GM23338 (cell line): ENCODE results near the gene CASP6. TPM values are rescaled to one million over a fixed set of nuclear protein-coding genes. Genes with fewer than 3 reads are reported as not detected.

ENCODE experiments used
- ATAC-seq: fragments of 200-7000 bp; cut with Tn5 transposase; 3 replicates; pipeline ENCODE4 v1.9.1; 2020
- DNase-seq: peaks from one replicate; pipeline ENCODE4 v3.0.0-alpha.2; 2015; ENCODE audit warnings: low spot score
- H2AFZ ChIP-seq: fragments of 200-600 bp; sonication (generic); 2 replicates; pipeline ENCODE4 v1.8.0; 2016; ENCODE audit warnings: antibody characterized with exemption, mild to moderate bottlenecking, moderate library complexity
- H3F3A ChIP-seq: fragments of 200-600 bp; sonication (generic); replicated peaks from 2 replicates; pipeline ENCODE4 v1.8.0; 2017; ENCODE audit warnings: antibody characterized with exemption, mixed run types, low read depth
- H3K27ac ChIP-seq: fragments of 200-600 bp; sonication (generic); 2 replicates; pipeline ENCODE4 v1.6.1; 2016; ENCODE audit warnings: low read depth
- H3K27me3 ChIP-seq: fragments of 200-600 bp; sonication (generic); 2 replicates; pipeline ENCODE4 v1.8.0; 2016; ENCODE audit warnings: mild to moderate bottlenecking, mixed run types, moderate library complexity; ENCODE audit not compliant: insufficient read depth
- H3K36me3 ChIP-seq: fragments of 200-600 bp; sonication (generic); 2 replicates; pipeline ENCODE4 v1.8.0; 2016; ENCODE audit warnings: mild to moderate bottlenecking; ENCODE audit not compliant: insufficient read depth
- H3K4me1 ChIP-seq: fragments of 200-600 bp; sonication (generic); 2 replicates; pipeline ENCODE4 v1.8.0; 2016; ENCODE audit warnings: mild to moderate bottlenecking, moderate library complexity; ENCODE audit not compliant: insufficient read depth
- H3K4me2 ChIP-seq: fragments of 200-600 bp; sonication (generic); 2 replicates; pipeline ENCODE4 v1.7.1; 2017; ENCODE audit warnings: mixed run types
- H3K4me3 ChIP-seq: fragments of 200-600 bp; sonication (generic); 2 replicates; pipeline ENCODE4 v1.6.1; 2016; ENCODE audit warnings: mixed run types
- H3K79me2 ChIP-seq: fragments of 200-600 bp; sonication (generic); replicated peaks from 2 replicates; pipeline ENCODE4 v1.8.0; 2017; ENCODE audit warnings: mild to moderate bottlenecking; ENCODE audit not compliant: insufficient read depth
- H3K9me2 ChIP-seq: fragments of 200-600 bp; sonication (generic); 2 replicates; pipeline ENCODE4 v1.8.0; 2017; ENCODE audit not compliant: insufficient read depth
- H4K20me1 ChIP-seq: fragments of 200-600 bp; sonication (generic); replicated peaks from 2 replicates; pipeline ENCODE4 v1.8.0; 2017; ENCODE audit warnings: mild to moderate bottlenecking; ENCODE audit not compliant: insufficient read depth
- H3K27ac Mint-ChIP-seq: 2 replicates; pipeline ENCODE4 v1.8.0; 2020; ENCODE audit warnings: inconsistent platforms, mild to moderate bottlenecking, moderate library complexity, mixed read lengths
- H3K27me3 Mint-ChIP-seq: 3 replicates; pipeline ENCODE4 v1.8.0; 2022; ENCODE audit warnings: low read depth, mild to moderate bottlenecking, moderate library complexity, mixed read lengths, inconsistent platforms; ENCODE audit not compliant: insufficient read depth, poor library complexity
- H3K36me3 Mint-ChIP-seq: 3 replicates; pipeline ENCODE4 v1.8.0; 2021; ENCODE audit warnings: low read depth, mild to moderate bottlenecking, inconsistent platforms, moderate library complexity, mixed read lengths
- H3K4me1 Mint-ChIP-seq: 3 replicates; pipeline ENCODE4 v1.8.0; 2020; ENCODE audit warnings: mild to moderate bottlenecking, inconsistent platforms, mixed read lengths
- H3K4me3 Mint-ChIP-seq: 3 replicates; pipeline ENCODE4 v1.8.0; 2021; ENCODE audit warnings: moderate library complexity, mild to moderate bottlenecking, inconsistent platforms, mixed read lengths
- H3K9me3 Mint-ChIP-seq: 3 replicates; pipeline ENCODE4 v1.8.0; 2020; ENCODE audit warnings: moderate library complexity, mild to moderate bottlenecking, inconsistent platforms, mixed read lengths
- CREB1 ChIP-seq: fragments of 250-450 bp; sonication (Bioruptor Pico); IDR thresholded peaks from 2 replicates; pipeline ENCODE4 v1.5.0; 2020; ENCODE audit warnings: low read depth, mild to moderate bottlenecking, moderate library complexity
- EZH2 ChIP-seq: fragments of 200-600 bp; sonication (generic); IDR thresholded peaks from one replicate; pipeline ENCODE4 v1.8.0; 2017; ENCODE audit warnings: antibody characterized with exemption, mild to moderate bottlenecking, low read depth; ENCODE audit not compliant: unreplicated experiment
- EZH2phosphoT487 ChIP-seq: fragments of 200-600 bp; sonication (generic); IDR thresholded peaks from one replicate; pipeline ENCODE4 v1.8.1; 2018; ENCODE audit warnings: antibody characterized with exemption; ENCODE audit not compliant: unreplicated experiment
- NANOG ChIP-seq: IDR thresholded peaks from 2 replicates; pipeline ENCODE4 v1.6.1; 2016; ENCODE audit warnings: antibody characterized with exemption, borderline replicate concordance
- ZNF114 ChIP-seq: fragments of 250-450 bp; sonication (Bioruptor Pico); IDR thresholded peaks from 2 replicates; pipeline ENCODE4 v1.5.0; 2020; ENCODE audit warnings: mild to moderate bottlenecking, moderate library complexity
- ZNF331 ChIP-seq: fragments of 250-450 bp; sonication (Bioruptor Pico); IDR thresholded peaks from 2 replicates; pipeline ENCODE4 v1.5.0; 2020; ENCODE audit warnings: low read depth, mild to moderate bottlenecking, moderate library complexity
- polyA plus RNA-seq: library from polyadenylated mRNA; unstranded; fragments of >200 nt; fragmentation: Nextera tagmentation; extraction: Ambion mirVana; gene quantifications from 2 replicates; pipeline ENCODE4 v1.2.1, GENCODE V29; 2016
- total RNA-seq: library from RNA; depleted of rRNA; stranded (reverse); fragments of >200 nt; shearing (Covaris generic); gene quantifications from 2 replicates; pipeline ENCODE4 v1.2.3, GENCODE V29; 2014
- TF ChIP-seq, protein P1 (sequence below): fragments of 250-450 bp; sonication (Bioruptor Pico); IDR thresholded peaks from 2 replicates; pipeline ENCODE4 v1.5.0; 2020; ENCODE audit warnings: mild to moderate bottlenecking, moderate library complexity
- TF ChIP-seq, protein P2 (sequence below): IDR thresholded peaks from 2 replicates; pipeline ENCODE4 v1.6.1; 2016; ENCODE audit warnings: antibody characterized with exemption

CASP6 gene
- total and polyA plus RNA-seq, 2 experiments from 2014 or later: 30.5 to 35.4 TPM

- TF ChIP-seq, protein P1, sequence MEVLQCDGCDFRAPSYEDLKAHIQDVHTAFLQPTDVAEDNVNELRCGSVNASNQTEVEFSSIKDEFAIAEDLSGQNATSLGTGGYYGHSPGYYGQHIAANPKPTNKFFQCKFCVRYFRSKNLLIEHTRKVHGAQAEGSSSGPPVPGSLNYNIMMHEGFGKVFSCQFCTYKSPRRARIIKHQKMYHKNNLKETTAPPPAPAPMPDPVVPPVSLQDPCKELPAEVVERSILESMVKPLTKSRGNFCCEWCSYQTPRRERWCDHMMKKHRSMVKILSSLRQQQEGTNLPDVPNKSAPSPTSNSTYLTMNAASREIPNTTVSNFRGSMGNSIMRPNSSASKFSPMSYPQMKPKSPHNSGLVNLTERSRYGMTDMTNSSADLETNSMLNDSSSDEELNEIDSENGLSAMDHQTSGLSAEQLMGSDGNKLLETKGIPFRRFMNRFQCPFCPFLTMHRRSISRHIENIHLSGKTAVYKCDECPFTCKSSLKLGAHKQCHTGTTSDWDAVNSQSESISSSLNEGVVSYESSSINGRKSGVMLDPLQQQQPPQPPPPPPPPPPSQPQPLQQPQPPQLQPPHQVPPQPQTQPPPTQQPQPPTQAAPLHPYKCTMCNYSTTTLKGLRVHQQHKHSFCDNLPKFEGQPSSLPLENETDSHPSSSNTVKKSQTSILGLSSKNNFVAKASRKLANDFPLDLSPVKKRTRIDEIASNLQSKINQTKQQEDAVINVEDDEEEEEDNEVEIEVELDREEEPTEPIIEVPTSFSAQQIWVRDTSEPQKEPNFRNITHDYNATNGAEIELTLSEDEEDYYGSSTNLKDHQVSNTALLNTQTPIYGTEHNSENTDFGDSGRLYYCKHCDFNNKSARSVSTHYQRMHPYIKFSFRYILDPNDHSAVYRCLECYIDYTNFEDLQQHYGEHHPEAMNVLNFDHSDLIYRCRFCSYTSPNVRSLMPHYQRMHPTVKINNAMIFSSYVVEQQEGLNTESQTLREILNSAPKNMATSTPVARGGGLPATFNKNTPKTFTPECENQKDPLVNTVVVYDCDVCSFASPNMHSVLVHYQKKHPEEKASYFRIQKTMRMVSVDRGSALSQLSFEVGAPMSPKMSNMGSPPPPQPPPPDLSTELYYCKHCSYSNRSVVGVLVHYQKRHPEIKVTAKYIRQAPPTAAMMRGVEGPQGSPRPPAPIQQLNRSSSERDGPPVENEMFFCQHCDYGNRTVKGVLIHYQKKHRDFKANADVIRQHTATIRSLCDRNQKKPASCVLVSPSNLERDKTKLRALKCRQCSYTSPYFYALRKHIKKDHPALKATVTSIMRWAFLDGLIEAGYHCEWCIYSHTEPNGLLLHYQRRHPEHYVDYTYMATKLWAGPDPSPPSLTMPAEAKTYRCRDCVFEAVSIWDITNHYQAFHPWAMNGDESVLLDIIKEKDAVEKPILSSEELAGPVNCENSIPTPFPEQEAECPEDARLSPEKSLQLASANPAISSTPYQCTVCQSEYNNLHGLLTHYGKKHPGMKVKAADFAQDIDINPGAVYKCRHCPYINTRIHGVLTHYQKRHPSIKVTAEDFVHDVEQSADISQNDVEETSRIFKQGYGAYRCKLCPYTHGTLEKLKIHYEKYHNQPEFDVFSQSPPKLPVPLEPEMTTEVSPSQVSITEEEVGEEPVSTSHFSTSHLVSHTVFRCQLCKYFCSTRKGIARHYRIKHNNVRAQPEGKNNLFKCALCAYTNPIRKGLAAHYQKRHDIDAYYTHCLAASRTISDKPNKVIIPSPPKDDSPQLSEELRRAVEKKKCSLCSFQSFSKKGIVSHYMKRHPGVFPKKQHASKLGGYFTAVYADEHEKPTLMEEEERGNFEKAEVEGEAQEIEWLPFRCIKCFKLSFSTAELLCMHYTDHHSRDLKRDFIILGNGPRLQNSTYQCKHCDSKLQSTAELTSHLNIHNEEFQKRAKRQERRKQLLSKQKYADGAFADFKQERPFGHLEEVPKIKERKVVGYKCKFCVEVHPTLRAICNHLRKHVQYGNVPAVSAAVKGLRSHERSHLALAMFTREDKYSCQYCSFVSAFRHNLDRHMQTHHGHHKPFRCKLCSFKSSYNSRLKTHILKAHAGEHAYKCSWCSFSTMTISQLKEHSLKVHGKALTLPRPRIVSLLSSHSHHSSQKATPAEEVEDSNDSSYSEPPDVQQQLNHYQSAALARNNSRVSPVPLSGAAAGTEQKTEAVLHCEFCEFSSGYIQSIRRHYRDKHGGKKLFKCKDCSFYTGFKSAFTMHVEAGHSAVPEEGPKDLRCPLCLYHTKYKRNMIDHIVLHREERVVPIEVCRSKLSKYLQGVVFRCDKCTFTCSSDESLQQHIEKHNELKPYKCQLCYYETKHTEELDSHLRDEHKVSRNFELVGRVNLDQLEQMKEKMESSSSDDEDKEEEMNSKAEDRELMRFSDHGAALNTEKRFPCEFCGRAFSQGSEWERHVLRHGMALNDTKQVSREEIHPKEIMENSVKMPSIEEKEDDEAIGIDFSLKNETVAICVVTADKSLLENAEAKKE (CRISPR knock-in tag): no peak
Measured at GRCh38 chr4:109691411-109691920, 11.8 kb downstream of the CASP6 start (continued).

DNA sequence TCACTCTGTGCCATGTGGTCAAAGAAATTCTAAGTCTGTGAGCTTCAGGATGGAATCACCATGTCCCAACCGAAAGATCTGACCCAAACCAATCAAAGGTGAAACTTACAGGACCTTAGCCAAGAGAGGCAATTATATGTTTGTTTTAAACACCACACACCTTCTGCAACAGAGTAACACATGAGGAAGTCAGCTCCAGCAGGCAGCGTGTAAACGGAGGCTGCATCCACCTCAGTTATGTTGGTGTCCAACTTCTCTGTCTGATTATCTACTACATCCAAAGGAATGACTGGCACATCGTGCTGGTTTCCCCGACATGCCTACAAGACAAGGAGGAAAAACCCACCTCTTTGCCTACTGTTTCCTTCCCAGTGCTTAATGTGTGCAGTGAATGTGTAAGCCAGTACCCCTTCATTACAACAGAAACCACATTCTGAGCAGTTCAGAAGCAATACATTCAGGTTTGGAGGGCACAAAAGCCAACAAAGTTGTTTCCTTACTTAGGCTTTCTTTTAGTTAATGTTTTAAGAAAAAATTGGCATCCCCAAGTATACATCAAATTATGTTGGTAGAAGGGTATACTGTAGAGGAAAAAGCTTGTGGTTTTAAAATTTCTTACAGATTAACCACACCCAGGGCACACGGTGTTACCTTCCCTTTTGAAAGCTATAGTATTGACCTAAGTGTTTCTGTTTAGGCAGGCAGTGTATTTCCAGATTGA, 12.4 kb downstream of the CASP6 start:
- no peak overlapping the region for H3K27ac Mint-ChIP-seq
- H3F3A ChIP-seq: no peaks in the 10 kb centered on the region

More for the DNA sequence above, 12.4 kb downstream of the CASP6 start:
- no peak overlapping the region for H3K4me2 ChIP-seq
- no peak overlapping the region for H2AFZ ChIP-seq
- Mint-ChIP-seq H3K4me3 (no peak overlapping the region), H3K36me3 (peaks cover 51% of the 10 kb centered on the region; the same call in 2 of the 3 replicates), H3K9me3 (no peaks in the 10 kb centered on the region), H3K27me3 (no peaks in the 10 kb centered on the region), H3K4me1 (no peaks in the 10 kb centered on the region)
- no peaks in the 10 kb centered on the region for H4K20me1 ChIP-seq
- DNase-seq: no peak
- TF ChIP-seq, protein P2, sequence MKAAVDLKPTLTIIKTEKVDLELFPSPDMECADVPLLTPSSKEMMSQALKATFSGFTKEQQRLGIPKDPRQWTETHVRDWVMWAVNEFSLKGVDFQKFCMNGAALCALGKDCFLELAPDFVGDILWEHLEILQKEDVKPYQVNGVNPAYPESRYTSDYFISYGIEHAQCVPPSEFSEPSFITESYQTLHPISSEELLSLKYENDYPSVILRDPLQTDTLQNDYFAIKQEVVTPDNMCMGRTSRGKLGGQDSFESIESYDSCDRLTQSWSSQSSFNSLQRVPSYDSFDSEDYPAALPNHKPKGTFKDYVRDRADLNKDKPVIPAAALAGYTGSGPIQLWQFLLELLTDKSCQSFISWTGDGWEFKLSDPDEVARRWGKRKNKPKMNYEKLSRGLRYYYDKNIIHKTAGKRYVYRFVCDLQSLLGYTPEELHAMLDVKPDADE: no peak
- no peak for TF ChIP-seq CREB1
- TF ChIP-seq ZNF331: no peak
- TF ChIP-seq EZH2phosphoT487: no peak
- TF ChIP-seq EZH2: no peak
- no peak for TF ChIP-seq NANOG
- TF ChIP-seq ZNF114 (CRISPR knock-in tag): no peak
- no peak for ATAC-seq
- H3K4me3 ChIP-seq: no peak overlapping the region
- no peak overlapping the region for H3K27ac ChIP-seq
- peaks cover 10% of the 10 kb centered on the region for H3K36me3 ChIP-seq
- no peaks in the 10 kb centered on the region for H3K79me2 ChIP-seq
- H3K4me1 ChIP-seq: no peaks in the 10 kb centered on the region
- no peaks in the 10 kb centered on the region for H3K27me3 ChIP-seq
- H3K9me2 ChIP-seq: no peaks in the 10 kb centered on the region
